ENCODE results near the gene PROX1.

The PROX1 gene

DNA sequence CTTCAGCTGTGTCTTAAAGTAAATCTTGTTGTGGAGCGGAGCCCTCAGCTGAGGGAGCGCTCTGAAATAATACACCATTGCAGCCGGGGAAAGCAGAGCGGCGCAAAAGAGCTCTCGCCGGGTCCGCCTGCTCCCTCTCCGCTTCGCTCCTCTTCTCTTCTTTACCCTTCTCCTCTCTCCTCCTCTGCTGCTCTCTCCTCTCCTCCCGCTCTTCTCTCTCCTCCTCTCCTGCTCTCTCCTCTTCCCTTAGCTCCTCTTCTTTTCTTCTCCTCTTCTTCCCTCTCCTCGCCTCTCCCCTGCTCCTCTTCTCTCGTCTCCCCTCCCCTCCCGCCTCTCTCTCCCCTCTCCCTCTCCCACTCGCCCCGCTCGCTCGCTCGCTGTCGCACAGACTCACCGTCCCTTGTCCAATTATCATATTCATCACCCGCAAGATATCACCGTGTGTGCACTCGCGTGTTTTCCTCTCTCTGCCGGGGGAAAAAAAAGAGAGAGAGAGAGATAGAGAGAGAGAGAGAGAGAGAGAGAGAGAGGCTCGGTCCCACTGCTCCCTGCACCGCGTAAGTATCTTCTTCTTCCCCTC lies at the start of gene PROX1:
PROX1 (plus strand) TSS at position 47 of the 580 bp plus-strand sequence. CDS start 8,563 bp downstream, outside the sequence.
- DNase-seq, result peak; percentile 74

GRCh38 chr1:213938776-213939175 lies 49.0 kb upstream of the PROX1 start:
- DNase-seq, result no peak

GRCh38 chr1:213939888-213940287 lies 47.9 kb upstream of the PROX1 start:
- DNase-seq, result no peak

- no peak for DNase-seq
Observed at GRCh38 chr1:213940947-213941346, 46.8 kb upstream of the PROX1 start.

GRCh38 chr1:213942061-213942460 lies 45.7 kb upstream of the PROX1 start:
- DNase-seq, result no peak

GRCh38 chr1:213947200-213947801 lies 40.5 kb upstream of the PROX1 start:
- no peak for DNase-seq

- DNase-seq, result no peak
Observed at GRCh38 chr1:213951876-213952275, 35.9 kb upstream of the PROX1 start.

DNA sequence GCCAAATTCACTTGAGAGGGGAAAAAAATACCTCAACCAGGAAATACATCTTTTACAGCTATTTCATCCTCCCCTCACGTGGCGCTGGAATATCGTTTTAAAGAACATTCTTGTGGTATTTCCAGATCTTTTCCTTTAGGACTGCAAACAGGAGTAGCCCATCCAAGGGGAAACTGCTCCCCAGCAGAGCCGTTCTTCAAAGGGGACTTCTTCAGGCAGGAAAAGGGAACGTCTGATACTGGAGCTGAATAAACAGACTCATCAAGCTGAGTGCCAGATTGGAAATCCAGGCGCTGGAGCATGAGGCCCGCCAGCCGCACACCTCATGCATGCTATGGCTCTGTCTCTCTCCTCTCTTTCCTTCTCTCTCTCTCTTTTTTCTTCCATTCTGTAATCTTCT lies 34.0 kb upstream of the PROX1 start:
- DNase-seq, result no peak

- DNase-seq, result no peak
Observed at GRCh38 chr1:213956295-213956770, 31.4 kb upstream of the PROX1 start.

- no peak for DNase-seq
Observed at GRCh38 chr1:213958346-213958745, 29.4 kb upstream of the PROX1 start.

GRCh38 chr1:213960963-213961362 lies 26.8 kb upstream of the PROX1 start:
- DNase-seq, result no peak

GRCh38 chr1:213962508-213962907 lies 25.3 kb upstream of the PROX1 start:
- no peak for DNase-seq

DNA sequence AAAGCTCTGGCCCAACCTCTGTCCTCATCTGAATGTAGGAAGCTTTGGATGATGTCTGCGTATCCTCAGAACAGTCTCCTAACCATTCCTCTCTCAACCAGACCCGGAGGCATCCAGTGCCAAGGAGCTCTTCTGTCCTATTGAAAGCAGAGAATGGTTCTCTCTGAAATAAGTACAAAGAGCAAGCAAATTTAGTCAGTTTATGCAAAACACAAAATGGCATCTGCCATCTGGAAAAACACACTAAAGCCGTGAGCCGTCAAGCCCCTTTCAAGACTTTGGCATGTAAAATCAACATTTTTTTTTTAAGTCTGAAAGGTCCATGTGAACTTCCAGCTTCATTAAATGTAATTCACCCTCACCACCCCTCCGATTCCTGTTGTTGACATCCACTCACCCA lies 21.7 kb upstream of the PROX1 start:
- no peak for DNase-seq

GRCh38 chr1:213968146-213968825 lies 19.5 kb upstream of the PROX1 start:
- DNase-seq, result no peak

- no peak for DNase-seq
Observed at GRCh38 chr1:213969958-213970555, 17.7 kb upstream of the PROX1 start.

GRCh38 chr1:213972141-213972540 lies 15.6 kb upstream of the PROX1 start:
- no peak for DNase-seq

DNA sequence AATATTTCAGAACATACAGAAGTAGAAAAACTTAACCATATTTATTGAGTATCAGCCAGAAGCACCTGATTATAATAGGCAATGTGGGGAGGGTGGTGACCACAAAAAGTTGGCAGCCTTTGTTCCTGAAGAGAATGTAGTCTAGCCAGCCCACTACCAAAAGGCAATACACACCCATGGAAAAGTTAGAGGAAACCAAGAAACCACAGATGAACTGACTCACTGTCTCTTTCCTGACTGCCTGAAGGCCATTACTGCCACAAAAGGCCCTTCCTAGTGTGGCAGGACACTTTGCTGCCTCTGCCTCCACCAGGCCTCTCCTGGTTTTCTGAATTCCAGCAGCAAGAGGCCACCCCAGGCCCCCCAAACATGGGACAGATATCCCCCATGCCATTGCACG lies 14.6 kb upstream of the PROX1 start:
- no peak for DNase-seq

DNA sequence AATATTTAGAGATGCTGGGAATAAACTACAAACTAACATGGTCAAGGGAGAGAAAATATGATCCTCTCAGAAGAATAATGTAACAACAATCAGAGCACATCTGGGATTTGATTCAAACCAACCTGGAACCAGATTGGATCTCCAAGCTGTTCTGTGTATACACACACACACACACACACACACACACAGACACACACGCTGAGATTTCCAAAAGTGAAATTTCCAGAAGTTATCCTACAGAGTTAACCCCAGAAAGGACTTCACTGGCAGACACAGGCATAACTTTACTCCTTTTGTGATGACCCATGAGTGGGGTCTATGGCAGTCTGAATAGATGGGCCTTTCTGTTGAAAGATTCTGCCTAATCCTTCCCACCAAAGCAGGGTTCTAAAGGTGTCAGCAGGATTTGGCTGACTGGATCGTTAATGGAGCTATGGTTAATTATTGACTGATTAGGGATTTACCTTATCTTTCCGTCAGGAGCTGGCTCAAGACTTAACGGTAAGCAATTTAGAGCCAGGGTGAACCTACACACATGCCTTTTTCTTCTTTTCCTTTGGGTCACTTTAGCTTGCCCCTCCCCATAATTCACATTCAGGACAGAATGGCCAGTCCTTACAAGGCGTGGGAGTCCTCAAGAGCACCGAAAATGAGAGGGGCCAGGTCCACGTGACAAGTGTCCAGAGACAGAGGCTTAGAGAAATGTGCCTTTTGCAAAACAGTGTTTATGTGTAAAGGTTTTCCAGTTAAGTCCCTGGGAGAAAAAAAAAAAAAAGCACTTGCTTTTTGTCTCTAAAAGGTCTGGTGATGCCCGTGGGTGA lies 10.9 kb upstream of the PROX1 start:
- DNase-seq, result no peak

- no peak for DNase-seq
Observed at GRCh38 chr1:213977486-213977842, 10.3 kb upstream of the PROX1 start.

GRCh38 chr1:213977909-213978308 lies 9.9 kb upstream of the PROX1 start:
- DNase-seq, result no peak

DNA sequence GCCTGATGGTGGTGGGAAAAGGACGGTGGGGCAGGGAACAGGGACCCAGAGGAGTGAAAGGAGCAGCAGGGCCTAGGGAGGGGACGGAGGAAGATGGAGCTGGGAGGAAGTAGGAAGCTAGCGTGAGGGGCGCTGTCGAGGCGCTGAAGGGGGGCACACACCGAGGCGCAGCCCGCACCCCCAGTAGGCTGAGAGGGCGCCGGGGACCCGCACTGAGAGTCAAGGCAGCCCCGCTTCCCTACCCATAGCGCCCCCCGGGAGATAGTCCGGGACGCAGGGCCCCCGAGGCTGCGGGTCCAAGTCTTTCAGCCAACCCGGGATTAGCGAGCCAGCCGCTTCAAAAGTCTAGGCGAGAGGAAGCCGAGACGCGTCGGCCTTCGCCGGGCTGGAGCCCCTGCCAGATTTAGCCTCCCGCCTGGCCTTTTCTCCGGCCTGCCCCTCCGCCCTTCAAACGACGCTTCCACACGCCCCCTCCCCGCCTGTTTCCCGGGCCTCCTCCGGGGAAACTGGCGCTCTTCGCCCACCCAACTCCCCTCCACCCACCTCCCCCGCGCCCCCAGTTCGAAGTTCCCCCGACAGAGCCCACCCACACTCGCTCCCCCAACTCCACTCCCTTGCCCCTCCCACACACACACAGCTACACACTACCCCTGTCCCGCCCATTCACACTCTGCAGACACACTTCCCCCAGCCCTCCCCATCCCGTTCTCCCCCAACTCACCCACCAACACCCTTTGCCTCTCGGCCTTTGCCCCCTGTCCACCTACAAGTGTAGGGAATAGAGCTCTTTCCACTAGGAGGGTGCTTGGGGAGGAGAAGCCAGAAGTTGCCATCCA lies 7.8 kb upstream of the PROX1 start:
- no peak for DNase-seq

DNA sequence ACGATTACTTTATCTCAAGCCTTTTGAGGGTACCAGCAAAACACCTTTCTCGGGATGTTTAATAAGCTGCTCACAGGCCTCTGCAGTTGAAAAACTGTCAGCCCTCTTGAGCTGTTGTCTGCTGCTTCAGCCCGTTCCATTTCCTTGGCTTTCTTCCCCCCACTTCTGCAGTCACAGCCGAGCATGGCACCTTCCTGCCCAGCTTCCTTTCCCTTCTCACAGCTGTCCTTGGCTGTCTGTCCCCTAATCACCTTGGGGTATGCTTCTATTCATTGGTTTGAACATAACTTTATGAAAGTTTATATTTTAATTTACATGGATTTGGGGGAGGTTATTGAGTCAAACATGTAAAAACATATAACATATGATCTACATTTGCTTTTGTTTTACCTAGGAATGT lies 6.9 kb upstream of the PROX1 start:
- DNase-seq, result no peak

Data from NCI-H774 (cell line).